GM21825 (cell line): ENCODE data around the gene ATG101.

Source experiments
- ATAC-seq: cut with Tn5 transposase; IDR thresholded peaks from one replicate; pipeline ENCODE4 v1.9.1; 2021; ENCODE audit warnings: mild to moderate bottlenecking, moderate library complexity; ENCODE audit not compliant: unreplicated experiment

Gene ATG101

DNA sequence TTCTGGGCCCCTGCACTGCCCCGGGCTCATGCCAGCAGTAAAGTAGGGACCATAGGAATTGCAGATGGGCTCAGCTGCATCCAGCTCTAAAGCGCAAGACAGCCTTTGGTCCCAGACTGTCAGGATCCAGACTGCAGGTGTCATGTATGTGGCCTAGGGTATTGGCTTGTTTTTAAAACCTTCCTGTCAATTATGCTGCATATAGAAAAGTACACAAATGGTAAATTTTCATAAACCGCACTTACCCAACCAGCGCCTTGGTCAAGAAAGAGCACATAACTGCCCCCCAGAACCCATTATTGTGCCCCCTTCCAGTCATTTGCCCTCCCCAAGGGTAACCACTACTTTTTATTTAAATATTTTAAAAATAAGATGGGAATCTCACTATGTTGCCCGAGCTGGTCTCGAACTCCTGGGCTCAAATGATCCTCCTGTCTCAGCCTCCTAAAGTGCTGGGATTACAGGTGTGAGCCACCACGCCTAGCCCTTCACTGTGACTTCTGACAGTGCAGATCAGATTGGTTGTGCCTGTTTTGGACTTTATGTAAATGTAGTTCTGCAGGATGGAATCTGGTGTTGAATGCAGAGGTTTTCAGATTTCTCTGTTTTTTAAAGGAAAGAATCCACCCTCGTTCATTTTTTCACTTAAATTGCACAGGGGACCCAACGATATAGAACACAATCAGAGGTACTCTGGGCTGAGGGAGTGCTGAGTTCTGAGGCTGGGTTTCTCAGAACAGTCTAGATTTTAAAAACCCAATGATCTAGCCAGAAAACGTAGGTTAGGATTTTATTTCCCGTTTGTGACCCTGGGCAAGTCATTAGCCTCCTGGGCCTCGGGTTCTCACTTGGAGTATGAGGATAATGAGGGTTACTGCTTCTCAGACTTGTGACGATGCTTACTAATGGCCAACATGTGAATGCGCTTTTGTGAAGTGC, 11.9 kb upstream of the ATG101 start:
- no peak for ATAC-seq

DNA sequence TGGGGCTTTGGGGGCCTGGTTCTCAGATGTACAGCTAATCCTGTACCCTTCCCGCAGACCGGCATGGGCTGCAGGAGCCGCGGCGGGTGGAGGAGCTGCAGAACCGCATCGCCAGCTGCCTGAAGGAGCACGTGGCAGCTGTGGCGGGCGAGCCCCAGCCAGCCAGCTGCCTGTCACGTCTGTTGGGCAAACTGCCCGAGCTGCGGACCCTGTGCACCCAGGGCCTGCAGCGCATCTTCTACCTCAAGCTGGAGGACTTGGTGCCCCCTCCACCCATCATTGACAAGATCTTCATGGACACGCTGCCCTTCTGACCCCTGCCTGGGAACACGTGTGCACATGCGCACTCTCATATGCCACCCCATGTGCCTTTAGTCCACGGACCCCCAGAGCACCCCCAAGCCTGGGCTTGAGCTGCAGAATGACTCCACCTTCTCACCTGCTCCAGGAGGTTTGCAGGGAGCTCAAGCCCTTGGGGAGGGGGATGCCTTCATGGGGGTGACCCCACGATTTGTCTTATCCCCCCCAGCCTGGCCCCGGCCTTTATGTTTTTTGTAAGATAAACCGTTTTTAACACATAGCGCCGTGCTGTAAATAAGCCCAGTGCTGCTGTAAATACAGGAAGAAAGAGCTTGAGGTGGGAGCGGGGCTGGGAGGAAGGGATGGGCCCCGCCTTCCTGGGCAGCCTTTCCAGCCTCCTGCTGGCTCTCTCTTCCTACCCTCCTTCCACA, 11.0 kb upstream of the ATG101 start:
- ATAC-seq = no peak

- ATAC-seq = no peak
Measured at GRCh38 chr12:52059582-52060497, 9.9 kb upstream of the ATG101 start.

DNA sequence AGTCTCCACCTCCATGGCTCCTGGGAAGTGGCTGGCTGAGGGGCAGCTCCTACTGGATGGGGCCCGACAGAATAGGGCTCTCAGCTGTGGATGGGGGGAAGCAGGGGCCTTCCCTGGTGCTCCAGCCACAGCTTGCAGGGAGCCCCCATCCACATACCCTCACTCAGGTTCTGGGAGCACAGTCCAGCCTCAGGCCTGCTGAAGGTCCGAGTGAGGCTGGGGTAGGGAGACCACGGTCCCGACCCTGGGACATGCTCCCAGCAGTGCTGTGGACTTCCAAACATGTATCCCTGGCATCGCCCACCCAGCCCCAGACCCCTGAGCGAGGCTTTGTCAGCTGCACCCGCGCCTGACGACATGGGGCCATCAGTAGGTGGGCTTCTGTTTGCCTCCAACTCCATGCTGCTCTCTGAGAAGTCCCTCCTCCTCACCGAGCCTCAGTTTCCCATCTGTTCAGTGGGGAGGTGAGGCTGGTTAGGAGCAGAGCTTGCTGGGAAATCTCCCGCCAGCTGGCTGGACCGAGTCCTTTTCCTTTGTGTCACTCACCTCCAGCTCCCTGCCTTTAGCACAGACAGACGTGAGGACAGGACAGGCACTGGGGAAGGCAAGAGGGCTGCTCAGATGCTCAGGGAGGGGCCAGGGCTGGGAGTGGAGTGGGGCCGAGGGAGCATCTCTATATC, 9.1 kb upstream of the ATG101 start:
- ATAC-seq = no peak

DNA sequence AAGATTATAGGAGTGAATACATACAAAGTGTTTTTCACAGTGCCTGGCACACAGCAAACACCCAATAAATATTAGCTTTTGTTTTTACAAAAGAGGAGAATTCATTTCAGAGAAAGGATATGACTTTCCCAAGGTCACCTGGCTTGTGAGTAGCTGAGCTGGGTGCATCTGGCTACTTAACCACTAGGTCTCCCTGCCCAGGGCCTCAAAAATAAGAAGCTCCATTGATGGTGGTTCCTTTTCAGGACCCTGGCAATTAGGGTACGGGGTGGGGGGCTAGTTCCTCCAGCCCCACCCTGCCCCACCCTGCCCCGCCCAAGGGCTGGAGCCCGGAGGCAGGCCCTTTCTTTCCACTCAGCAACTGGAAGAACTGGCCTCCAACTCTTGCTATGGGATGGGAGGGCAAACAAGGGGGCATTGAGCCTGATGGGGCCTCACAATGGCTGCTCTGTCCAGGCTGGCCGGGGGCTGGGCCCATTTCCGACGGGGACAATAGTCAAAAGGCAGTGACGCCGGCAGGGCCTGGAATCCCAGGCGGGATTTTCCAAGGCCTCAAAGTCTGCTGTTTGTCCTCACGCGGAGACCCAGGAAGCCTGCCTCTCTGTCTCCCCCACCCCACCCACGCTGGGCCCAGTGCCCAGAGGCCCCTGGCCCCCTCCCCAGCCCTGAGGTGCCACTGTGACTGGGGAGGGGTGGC, 8.2 kb upstream of the ATG101 start:
- no peak for ATAC-seq

- ATAC-seq = no peak
Measured at GRCh38 chr12:52062167-52063081, 7.4 kb upstream of the ATG101 start.

DNA sequence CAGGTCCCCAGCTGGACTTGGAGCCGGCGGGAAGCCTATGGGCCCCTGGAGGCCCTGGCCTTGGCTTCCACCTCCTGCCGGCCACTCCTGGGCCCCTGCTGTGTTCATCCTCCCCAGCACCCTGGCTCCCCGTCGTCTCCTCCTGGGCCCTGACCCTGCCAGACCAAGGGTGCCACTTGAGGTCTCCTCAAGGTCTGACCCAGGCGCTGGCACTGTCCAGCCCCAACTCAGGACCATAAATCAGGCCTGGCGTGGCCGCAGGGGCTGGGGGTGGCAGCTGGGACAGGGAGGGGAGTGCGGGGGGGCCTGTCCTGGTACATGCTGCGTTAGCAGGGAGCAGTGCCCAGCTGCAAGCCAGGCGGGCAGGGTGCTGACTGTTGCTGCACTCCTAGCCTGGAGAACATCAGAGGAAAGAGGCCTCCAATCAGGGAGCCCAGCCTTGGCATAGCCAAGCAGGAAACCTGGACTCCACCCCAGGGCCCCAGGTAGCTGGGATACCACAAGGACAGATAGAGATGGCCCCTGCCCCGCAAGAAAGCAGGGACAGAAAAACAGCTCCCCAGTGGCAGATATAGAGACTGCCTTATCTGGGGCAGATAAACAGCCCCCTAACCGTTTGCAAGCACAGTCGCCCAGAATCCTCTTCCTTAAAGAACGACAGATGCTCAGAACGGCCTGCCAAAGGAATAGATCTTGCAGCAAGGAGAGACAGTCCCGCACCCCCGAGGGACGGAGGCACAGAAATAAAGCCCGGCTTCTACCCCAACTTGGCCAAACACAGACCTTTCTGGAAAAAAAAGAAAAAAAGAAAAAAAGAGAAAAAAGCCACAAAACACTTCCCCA, 6.5 kb upstream of the ATG101 start:
- ATAC-seq = no peak

GRCh38 chr12:52063981-52064649, 5.7 kb upstream of the ATG101 start:
- no peak for ATAC-seq

DNA sequence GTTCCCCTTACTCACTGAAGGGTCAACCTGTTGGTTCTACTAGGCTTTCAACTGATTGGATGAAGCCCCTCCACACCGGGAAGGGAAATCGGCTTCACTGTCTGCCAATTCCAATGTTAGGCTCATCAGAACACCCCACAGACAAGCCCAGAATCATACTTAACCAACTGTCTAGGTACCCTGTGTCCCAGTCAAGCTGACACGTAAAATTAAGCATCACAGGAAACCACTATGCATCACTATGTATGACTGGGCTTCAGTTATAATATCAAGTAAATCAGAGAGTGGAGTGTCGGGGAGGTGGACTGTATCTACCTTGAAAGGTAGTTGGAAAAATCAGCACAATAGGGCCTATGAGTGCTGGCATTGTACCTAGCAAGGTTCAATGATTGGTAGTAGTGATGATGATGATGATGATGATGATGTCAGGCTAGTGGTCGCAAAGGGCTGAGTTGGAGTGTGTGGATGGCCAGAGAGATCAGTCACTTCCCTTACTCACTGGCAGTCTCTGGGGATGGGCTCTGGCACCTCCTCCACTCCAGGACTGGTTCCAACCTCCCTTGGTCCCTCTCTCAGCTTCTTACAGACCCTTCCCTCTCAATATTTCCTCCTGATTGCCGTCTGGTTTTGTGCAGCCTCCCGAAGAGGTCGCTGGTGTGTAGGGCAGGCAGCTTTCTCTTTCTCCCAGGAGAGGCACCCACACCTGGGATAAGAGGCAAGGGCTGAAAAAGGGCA, 3.3 kb upstream of the ATG101 start:
- ATAC-seq = no peak

DNA sequence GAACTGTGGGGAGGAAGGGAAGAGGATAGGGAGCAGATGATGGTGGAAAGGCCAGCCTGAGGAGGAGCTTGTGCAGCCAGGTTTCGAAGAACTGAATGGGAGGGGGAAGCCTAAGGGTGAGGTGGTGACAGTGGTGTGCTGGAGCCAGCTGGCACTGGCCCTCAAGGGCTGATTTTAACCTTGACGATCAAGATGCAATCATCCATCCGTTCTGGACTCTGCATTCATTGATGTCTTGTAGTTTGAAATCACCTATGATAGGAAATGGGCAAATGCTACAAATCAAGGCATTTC, 2.8 kb upstream of the ATG101 start:
- ATAC-seq = no peak

GRCh38 chr12:52070185-52070925, 577 bp downstream of the ATG101 start:
- peak; percentile 12 for ATAC-seq

DNA sequence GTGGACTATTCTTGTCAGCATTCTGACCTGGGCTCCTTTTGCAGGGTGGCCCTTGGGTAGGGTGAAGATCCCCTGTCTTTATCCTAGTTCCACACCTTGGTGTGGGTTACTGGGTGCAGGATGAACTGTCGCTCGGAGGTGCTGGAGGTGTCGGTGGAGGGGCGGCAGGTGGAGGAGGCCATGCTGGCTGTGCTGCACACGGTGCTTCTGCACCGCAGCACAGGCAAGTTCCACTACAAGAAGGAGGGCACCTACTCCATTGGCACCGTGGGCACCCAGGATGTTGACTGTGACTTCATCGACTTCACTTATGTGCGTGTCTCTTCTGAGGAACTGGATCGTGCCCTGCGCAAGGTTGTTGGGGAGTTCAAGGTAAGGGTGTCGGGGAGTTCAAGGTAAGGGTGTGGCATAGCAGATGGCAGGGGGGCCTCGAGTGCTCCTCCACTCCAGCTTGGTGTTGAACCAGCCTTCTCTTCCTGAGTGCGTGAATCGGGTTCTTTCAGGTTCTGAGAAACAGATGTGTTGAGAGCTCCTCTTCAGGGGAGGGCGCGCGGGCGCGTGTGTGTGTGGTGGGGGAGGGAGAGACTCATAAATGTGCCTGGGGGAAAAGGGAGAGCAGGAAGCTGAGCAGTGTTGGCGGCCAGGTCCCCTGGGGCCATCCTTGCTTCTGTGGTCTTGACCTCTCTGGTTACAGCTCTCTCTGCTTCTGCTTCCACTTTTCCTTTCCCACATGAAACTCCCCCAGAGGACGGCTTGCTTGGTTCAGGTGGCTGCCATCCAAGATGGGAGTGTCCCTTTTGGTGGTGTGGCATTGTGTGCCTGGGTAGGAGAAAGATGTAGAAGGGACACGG, 4.0 kb downstream of the ATG101 start:
- ATAC-seq = no peak

DNA sequence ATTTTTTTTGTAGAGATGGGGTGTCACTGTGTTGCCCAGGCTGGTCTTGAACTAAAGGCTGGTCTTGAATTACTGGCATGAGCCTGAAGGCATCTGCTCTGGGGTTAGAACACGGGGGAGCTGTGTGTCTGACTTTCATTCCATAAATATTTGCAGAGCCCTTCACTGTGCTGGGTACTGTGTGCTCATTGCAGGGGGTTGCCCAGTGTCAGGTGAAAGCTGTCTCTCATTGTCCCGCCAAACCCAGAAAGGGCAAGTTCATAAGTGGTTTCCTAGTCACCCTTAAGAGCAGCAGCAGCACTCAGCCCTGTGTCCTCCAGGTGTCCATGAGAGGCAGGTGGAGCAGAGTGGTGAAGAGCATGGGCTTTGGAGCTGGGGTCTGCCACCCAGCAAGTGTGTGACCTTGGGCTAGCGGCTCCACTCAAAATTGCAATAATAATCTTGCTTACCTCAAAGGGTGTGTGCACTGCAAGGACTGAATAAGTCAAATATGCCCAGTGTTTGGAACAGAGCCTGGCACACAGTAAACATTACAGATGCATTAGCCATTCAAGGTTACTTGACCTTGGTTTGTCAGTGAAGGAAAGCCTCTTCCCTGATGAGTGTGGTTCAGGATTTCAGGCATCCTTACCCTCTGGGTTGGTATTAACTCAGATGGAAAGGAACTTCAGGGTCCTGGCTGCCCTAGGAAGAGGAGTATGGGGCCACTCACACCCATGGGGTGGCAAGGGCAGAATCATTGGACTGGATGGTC, 5.4 kb downstream of the ATG101 start:
- no peak for ATAC-seq

DNA sequence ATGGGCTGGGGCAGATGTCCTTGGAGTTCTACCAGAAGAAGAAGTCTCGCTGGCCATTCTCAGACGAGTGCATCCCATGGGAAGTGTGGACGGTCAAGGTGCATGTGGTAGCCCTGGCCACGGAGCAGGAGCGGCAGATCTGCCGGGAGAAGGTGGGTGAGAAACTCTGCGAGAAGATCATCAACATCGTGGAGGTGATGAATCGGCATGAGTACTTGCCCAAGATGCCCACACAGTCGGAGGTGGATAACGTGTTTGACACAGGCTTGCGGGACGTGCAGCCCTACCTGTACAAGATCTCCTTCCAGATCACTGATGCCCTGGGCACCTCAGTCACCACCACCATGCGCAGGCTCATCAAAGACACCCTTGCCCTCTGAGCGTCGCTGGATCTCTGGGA, 7.0 kb downstream of the ATG101 start:
- ATAC-seq = no peak

DNA sequence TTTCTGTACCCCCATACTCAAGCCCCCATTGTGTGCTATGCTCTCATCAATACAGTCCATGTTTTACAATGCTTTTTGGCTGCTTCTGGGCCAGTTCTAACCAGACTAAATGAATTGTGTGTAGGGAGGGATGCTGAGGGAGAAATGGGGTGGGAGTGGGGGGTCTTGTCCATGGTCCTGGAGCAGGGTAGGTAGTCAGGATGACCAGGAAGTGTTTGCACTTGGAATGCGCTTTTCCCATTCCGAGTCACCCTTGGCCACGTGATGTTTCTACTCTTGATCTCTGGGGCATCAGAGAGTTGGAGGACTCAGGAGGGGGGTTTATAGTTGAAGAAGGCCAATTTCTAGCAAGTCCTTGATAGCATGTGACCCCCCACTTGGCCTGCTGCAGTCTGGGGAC, 8.5 kb downstream of the ATG101 start:
- ATAC-seq = no peak
